Left lung (tissue), 10 donors: Measurements from ENCODE around the gene AKNAD1. TPM values are rescaled to one million over a fixed set of nuclear protein-coding genes. Genes with fewer than 3 reads are reported as not detected.
A peak's percentile ranks its signal among the peaks of the same experiment; 100 is the strongest.

Experiments
- ATAC-seq: fragments of 200-7000 bp; cut with Tn5 transposase; one replicate; pipeline ENCODE4 v1.9.1; 2020; ENCODE audit warnings: moderate library complexity
- DNase-seq, 4 donors: peaks; one replicate each; pipeline ENCODE4 v3.0.0-alpha.2; 2013 to 2020
- H3K27ac ChIP-seq, 2 donors: fragments of 200-600 bp; sonication (generic) in 1 of 2; one replicate each; pipeline versions ENCODE4 v1.5.0 to v1.8.0; 2020 to 2021
- H3K27me3 ChIP-seq, 2 donors: fragments of 200-600 bp; sonication (generic) in 1 of 2; one replicate each; pipeline versions ENCODE4 v1.5.0 to v1.8.0; 2020 to 2021
- H3K36me3 ChIP-seq, 2 donors: fragments of 200-600 bp; sonication (generic) in 1 of 2; one replicate each; pipeline versions ENCODE4 v1.5.0 to v1.8.0; 2020 to 2021
- H3K4me1 ChIP-seq, 2 donors: fragments of 200-600 bp; one replicate each; pipeline ENCODE4 v1.8.0; 2021
- H3K4me3 ChIP-seq, 2 donors: fragments of 200-600 bp; sonication (generic) in 1 of 2; one replicate each; pipeline versions ENCODE4 v1.5.0 to v1.8.0; 2020 to 2021; ENCODE audit warnings: mild to moderate bottlenecking in 1 of 2
- H3K9me3 ChIP-seq, 2 donors: fragments of 200-600 bp; sonication (generic) in 1 of 2; one replicate each; pipeline versions ENCODE4 v1.5.0 to v1.8.0; 2020 to 2021
- CTCF ChIP-seq, 2 donors: fragments of 200-600 bp; sonication (generic) in 1 of 2; IDR thresholded peaks; one replicate each; pipeline versions ENCODE4 v1.5.0 to v1.8.0; 2021; ENCODE audit warnings: antibody characterized with exemption in 2 of 2
- intact Hi-C, 2 donors: fragments of 100-400 bp; cut with DNase I; formaldehyde crosslinking; loops; one replicate each; pipeline versions ENCODE4 v1.11.2 to v1.14.2; 2022
- polyA plus RNA-seq, 6 donors: library from polyadenylated mRNA; unstranded; fragments of 120-200 nt; gene quantifications; one replicate each; pipeline ENCODE4 v1.2.1, GENCODE V29; 2013; ENCODE audit not compliant: insufficient read length in 6 of 6
- total RNA-seq, 2 donors: library from RNA; stranded (reverse); fragmentation: NEBNext Ultra II Directional; extraction: Animal tissue kit (Norgen Biotek cat#: 25700); gene quantifications; one replicate each; pipeline ENCODE4 v1.2.1, GENCODE V29; 2021
- donor health status: DM: no; HTN: yes; CAD: no.
- donor health status: DM: no; HTN: no; CAD: no.

AKNAD1 gene
- total and polyA plus RNA-seq, 8 donors, result 0.06 to 0.94 (median 0.49) TPM; not detected in 2

- ATAC-seq (peak; percentile 70), DNase-seq (peak in 3 of 4 donors; percentile 62 to 79 (median 69))
- peak overlapping the region; percentile 61 to 78 for H3K27ac ChIP-seq
- no peaks in the 10 kb centered on the region for H3K36me3 ChIP-seq
- TF ChIP-seq CTCF (IDR thresholded peaks at IDR 0.05), result no peak
- peaks cover 24 to 38% of the 10 kb centered on the region in 2 donors for H3K4me1 ChIP-seq
- no peaks in the 10 kb centered on the region for H3K27me3 ChIP-seq
- H3K9me3 ChIP-seq, result no peaks in the 10 kb centered on the region
- intact Hi-C loops, result no loop called here
- H3K4me3 ChIP-seq, result no peak overlapping the region
These were observed 26.5 kb downstream of the AKNAD1 start for GRCh38 chr1:108830119-108831008.

DNA sequence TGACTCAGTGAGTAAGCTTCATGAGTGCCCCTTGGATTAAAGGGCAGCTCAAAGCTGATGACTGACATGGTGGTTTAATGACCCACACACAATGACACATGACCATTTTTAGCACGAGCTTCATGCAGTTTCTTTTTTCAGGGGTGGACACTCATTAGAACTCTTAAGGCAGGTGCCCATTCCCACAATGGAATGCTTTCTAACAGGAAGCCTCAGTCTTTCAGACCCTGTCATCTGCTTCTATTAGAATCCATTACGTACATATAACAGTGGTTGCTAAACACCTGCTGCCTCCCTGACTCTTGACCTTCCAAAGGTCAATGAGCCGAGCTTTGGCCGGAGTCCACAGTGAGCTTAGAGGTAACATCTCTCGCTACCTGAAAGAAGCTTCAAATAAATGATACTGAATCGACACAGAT lies 27.4 kb downstream of the AKNAD1 start:
- no peak overlapping the region for H3K4me3 ChIP-seq
- peak; percentile 47 for ATAC-seq
- no peak for TF ChIP-seq CTCF (IDR thresholded peaks at IDR 0.05)
- no peaks in the 10 kb centered on the region for H3K9me3 ChIP-seq
- H3K4me1 ChIP-seq, result peaks cover 24 to 38% of the 10 kb centered on the region in 2 donors
- intact Hi-C loops, result loop anchor here in 1 of 2 donors (5.0 kb wide), 1 partner anchor 68 kb away; no protein-coding TSS in a partner anchor
- no peaks in the 10 kb centered on the region for H3K27me3 ChIP-seq
- DNase-seq, result no peak
- H3K27ac ChIP-seq, result peak overlapping the region; percentile 61 to 78
- no peaks in the 10 kb centered on the region for H3K36me3 ChIP-seq

DNA sequence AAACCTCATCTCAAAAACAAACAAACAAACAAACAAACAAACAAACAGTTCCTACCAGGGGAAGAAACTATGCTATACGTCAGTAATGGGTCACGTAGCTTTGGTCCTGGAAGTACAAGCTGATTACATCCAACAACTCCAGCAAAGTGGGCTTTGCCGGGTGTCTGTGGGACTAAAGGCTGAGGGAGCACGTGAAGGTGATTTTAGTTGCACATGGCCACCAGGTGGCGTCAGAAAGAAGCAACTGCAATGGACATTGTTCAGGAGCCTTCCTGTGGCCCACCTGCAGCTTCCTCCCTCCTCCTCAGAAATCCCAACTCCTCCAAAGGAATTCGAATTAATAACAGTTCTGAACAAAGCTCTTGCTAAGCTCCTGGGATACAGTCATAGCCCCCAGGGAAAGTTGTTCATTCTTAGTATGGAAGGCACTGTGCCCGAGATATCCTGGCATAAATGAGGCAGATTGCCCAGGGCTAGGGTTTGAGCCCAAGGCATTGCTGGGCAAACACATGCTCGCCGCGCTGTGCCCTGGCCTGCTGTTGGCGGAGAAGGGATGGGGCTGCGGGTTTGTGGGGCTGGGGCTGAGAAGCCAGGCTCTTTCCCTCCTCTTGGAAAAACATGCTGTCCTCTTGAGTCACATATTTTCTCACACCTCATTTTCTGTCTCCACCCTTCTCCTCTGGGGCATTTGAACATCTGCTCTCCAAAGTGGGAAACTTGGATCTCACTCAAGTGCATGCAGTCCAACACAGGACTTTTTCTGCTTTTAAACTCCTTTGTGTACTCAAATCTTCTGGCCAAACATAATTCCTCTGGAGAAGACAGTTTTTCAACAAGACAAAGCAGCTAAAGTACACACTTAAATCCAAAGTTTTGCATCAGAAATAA lies 28.6 kb downstream of the AKNAD1 start:
- peak; percentile 76 for ATAC-seq
- intact Hi-C loops, result loop anchor here in 1 of 2 donors (5.0 kb wide), 1 partner anchor 69 kb away; no protein-coding TSS in a partner anchor
- Histone ChIP-seq H3K36me3 (no peaks in the 10 kb centered on the region), H3K27me3 (no peaks in the 10 kb centered on the region), H3K27ac (peak overlapping the region; percentile 57 to 78), H3K4me3 (no peak overlapping the region), H3K9me3 (no peaks in the 10 kb centered on the region), H3K4me1 (peaks cover 24 to 38% of the 10 kb centered on the region in 2 donors)
- peak; percentile 67 to 71 for TF ChIP-seq CTCF (IDR thresholded peaks at IDR 0.05)
- DNase-seq, result peak in 3 of 4 donors; percentile 74 to 84 (median 75)

- intact Hi-C loops, result loop anchor here in 1 of 2 donors (5.0 kb wide), 1 partner anchor 71 kb away; no protein-coding TSS in a partner anchor
- H3K27me3 ChIP-seq, result no peaks in the 10 kb centered on the region
- no peak for TF ChIP-seq CTCF (IDR thresholded peaks at IDR 0.05)
- DNase-seq (no peak), ATAC-seq (no peak)
- no peak overlapping the region for H3K4me3 ChIP-seq
- no peaks in the 10 kb centered on the region for H3K9me3 ChIP-seq
- H3K4me1 ChIP-seq, result peaks cover 20 to 29% of the 10 kb centered on the region in 2 donors
- no peak overlapping the region for H3K27ac ChIP-seq
- no peaks in the 10 kb centered on the region for H3K36me3 ChIP-seq
These were observed 30.7 kb downstream of the AKNAD1 start for GRCh38 chr1:108826081-108826635.
